HFFc6 (cell line): ENCODE measurements around the gene TGFBRAP1. TPM values are rescaled to one million over a fixed set of nuclear protein-coding genes. Genes with fewer than 3 reads are reported as not detected.

Experiments used
- DNase-seq: peaks from one replicate; pipeline ENCODE4 v3.0.0-alpha.2; 2018
- H3K27ac Mint-ChIP-seq: 2 replicates; pipeline ENCODE4 v1.8.0; 2020; ENCODE audit warnings: mild to moderate bottlenecking, mixed read lengths
- H3K27me3 Mint-ChIP-seq: 2 replicates; pipeline ENCODE4 v1.8.0; 2021; ENCODE audit warnings: mild to moderate bottlenecking, moderate library complexity, mixed read lengths; ENCODE audit not compliant: insufficient read depth
- H3K36me3 Mint-ChIP-seq: 2 replicates; pipeline ENCODE4 v1.8.0; 2021; ENCODE audit warnings: low read depth, mixed read lengths
- H3K4me1 Mint-ChIP-seq: 2 replicates; pipeline ENCODE4 v1.8.0; 2020; ENCODE audit warnings: low read depth, mixed read lengths
- H3K4me3 Mint-ChIP-seq: 2 replicates; pipeline ENCODE4 v1.8.0; 2020; ENCODE audit warnings: mild to moderate bottlenecking, moderate library complexity, mixed read lengths
- H3K9me3 Mint-ChIP-seq: 2 replicates; pipeline ENCODE4 v1.8.0; 2020; ENCODE audit warnings: mild to moderate bottlenecking, mixed read lengths
- total RNA-seq, 6 experiments: library from RNA; stranded (reverse); fragmentation: NEBNext Ultra II Directional; extraction: Animal tissue kit (Norgen Biotek cat#: 25700); gene quantifications; 2 replicates in 1 of 6; 3 replicates in 5 of 6; pipeline ENCODE4 v1.2.3, GENCODE V29; 2021
- TF ChIP-seq, protein P1 (sequence below): fragments of 200-600 bp; sonication (generic); IDR thresholded peaks from 2 replicates; pipeline ENCODE4 v1.5.0; 2021; ENCODE audit warnings: antibody characterized with exemption, mild to moderate bottlenecking

Gene TGFBRAP1
- total RNA-seq, 6 experiments from 2014 or later = 18.9 to 22.5 (median 19.8) TPM

DNA sequence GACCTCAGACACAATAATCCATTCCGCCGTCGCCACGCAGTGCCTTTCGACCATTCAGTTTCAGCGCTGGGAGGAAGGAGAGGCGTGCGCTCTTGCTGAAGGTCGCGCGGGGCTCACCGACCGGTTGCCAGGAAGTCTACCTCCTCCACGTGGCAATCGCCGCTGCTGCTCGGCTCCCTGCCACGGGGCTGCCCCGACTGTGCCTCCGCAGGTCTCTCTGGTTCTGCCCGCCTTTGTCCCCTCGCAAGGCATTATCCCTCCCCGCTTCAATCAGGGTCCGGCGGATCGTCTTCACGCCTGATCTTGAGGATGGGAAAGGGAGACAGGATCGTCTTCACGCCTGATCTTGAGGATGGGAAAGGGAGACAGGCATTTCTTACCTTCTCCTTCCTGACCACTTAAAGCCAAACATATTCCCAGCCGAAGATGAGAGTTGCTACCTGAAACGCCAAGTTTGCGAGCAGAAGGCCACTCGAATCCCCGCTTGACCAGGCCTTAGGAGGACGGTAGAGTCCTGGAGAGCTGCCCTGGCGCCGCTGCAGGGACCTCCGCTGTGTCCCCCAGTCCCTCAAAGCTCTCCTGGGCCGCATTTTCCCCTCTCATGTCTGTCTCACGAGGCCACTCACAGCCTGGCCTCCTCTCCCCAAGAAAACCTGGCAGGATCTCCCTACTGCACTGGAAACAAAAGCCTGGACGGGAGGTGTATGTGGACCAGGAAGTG, 92.3 kb downstream of the TGFBRAP1 start:
- peaks cover 40% of the 10 kb centered on the region for H3K4me1 Mint-ChIP-seq
- TF ChIP-seq, protein P1, sequence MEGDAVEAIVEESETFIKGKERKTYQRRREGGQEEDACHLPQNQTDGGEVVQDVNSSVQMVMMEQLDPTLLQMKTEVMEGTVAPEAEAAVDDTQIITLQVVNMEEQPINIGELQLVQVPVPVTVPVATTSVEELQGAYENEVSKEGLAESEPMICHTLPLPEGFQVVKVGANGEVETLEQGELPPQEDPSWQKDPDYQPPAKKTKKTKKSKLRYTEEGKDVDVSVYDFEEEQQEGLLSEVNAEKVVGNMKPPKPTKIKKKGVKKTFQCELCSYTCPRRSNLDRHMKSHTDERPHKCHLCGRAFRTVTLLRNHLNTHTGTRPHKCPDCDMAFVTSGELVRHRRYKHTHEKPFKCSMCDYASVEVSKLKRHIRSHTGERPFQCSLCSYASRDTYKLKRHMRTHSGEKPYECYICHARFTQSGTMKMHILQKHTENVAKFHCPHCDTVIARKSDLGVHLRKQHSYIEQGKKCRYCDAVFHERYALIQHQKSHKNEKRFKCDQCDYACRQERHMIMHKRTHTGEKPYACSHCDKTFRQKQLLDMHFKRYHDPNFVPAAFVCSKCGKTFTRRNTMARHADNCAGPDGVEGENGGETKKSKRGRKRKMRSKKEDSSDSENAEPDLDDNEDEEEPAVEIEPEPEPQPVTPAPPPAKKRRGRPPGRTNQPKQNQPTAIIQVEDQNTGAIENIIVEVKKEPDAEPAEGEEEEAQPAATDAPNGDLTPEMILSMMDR = no peak
- no peak for DNase-seq
- no peak overlapping the region for H3K27ac Mint-ChIP-seq
- no peaks in the 10 kb centered on the region for H3K9me3 Mint-ChIP-seq
- H3K36me3 Mint-ChIP-seq = no peaks in the 10 kb centered on the region
- no peak overlapping the region for H3K4me3 Mint-ChIP-seq
- 0 out of 2 replicates have a peak, but pooled peaks cover 3% of the 10 kb centered on the region for H3K27me3 Mint-ChIP-seq

DNA sequence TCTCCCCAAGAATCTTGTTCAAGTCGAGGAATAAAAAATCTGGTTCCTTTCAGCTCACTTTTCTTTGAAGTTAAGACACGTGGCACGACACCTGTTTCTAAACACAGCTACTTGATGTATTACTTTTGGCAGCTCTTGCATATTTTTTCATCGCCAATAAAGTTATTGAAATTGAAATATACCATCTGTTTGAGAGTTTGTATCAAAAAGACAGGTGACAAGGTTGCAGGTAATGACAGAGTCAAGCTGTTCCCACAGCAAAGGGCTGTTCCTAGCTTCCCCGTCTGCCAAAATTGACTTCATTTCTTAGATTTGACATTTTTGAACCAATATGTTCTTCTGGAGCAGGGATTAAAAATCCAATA, 93.5 kb downstream of the TGFBRAP1 start:
- TF ChIP-seq, protein P1 = no peak
- no peak for DNase-seq
- Mint-ChIP-seq H3K4me1 (peaks cover 40% of the 10 kb centered on the region), H3K4me3 (no peak overlapping the region), H3K27me3 (0 out of 2 replicates have a peak, but pooled peaks cover 3% of the 10 kb centered on the region), H3K9me3 (no peaks in the 10 kb centered on the region), H3K27ac (0 out of 2 replicates have a peak overlapping the region, but pooled peaks have one; percentile 55), H3K36me3 (no peaks in the 10 kb centered on the region)

DNA sequence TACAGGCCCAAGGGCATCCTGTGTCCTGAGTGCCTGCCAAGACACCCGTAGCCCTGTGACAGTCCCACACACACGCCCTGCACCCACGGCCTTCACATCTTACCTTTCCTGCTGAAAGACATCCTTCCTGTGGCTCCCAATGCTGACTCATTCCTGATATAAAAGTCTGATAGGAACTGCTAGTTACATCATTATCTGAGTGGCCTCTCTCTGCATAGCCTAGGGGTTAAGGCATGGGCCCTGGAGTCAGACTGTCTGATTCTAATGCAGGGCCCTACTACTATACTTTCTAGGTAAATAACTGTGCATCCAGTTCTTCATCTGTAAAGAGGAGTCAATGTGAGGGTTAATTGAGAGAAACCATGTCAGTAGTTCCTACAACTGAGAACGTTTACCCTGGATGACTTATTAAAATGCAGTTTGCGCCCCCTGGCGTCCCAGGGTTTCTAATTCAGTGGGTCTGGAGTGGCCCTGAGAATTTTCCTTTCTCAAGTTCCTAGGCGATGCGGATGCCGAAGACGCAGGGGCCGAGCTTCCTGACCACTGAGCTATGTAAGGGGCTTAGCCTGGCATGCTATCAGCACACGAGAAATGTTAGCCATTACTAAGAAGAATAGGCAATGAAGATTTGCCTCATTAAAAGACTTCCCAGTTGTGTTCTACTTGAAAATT, 94.0 kb downstream of the TGFBRAP1 start:
- peaks cover 39% of the 10 kb centered on the region for H3K4me1 Mint-ChIP-seq
- TF ChIP-seq, protein P1 = peak; percentile 93
- peaks cover 6% of the 10 kb centered on the region for H3K27me3 Mint-ChIP-seq
- H3K36me3 Mint-ChIP-seq = no peaks in the 10 kb centered on the region
- H3K4me3 Mint-ChIP-seq = no peak overlapping the region
- peak; percentile 71 for DNase-seq
- H3K9me3 Mint-ChIP-seq = no peaks in the 10 kb centered on the region
- H3K27ac Mint-ChIP-seq = peak overlapping the region; percentile 55; the same call in 1 of the 2 replicates

DNA sequence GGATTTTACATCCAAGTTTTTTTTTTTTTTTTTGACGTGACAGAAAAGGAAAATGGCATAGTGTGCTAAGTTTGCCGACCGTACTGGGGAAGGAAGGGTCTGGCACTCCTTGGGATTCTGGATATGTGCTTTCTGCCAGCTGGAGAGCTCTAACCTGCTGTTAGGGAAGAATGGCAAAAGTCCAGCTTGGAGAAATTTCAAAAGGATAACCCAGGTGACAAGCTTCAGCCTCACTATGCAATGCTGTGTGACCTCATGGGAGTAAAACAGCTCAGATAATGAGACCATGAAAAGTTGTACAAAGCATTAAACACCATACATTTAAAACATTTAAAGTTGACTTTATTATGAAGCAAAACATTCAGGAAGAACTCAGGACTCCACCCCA, 98.3 kb downstream of the TGFBRAP1 start:
- H3K27ac Mint-ChIP-seq = no peak overlapping the region
- H3K27me3 Mint-ChIP-seq = peaks cover 12% of the 10 kb centered on the region
- TF ChIP-seq, protein P1 = no peak
- H3K4me1 Mint-ChIP-seq = peaks cover 15% of the 10 kb centered on the region
- no peak overlapping the region for H3K4me3 Mint-ChIP-seq
- H3K36me3 Mint-ChIP-seq = no peaks in the 10 kb centered on the region
- no peaks in the 10 kb centered on the region for H3K9me3 Mint-ChIP-seq
- DNase-seq = no peak

DNA sequence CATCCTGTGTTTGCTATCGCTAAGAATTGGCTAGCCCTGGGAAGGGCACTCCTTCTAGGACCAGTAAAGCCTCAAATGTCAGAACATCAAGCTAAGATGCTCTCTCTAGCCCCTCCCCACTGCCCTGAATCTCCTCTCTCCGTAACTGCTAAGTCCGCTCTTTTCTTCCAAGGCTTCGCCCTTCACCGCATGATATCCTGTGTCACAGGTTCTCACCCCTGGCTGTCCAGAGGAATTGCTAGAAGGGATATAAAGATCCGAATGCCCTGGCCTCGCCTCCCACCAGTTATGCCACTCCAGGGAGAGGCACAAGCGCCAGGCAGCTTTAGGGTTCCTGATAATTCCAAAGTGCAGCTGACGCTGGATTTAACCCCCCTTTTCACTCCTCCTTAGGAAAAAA, 105.1 kb downstream of the TGFBRAP1 start:
- Mint-ChIP-seq H3K4me1 (no peaks in the 10 kb centered on the region), H3K4me3 (no peak overlapping the region), H3K27ac (no peak overlapping the region), H3K27me3 (peaks cover 25% of the 10 kb centered on the region), H3K36me3 (no peaks in the 10 kb centered on the region), H3K9me3 (no peaks in the 10 kb centered on the region)
- no peak for DNase-seq
- TF ChIP-seq, protein P1 = no peak
